ENCODE measurements around the gene CST7. TPM values are rescaled to one million over a fixed set of nuclear protein-coding genes. Genes with fewer than 3 reads are reported as not detected.

CST7 gene
- total and polyA plus RNA-seq, 2 of the 13 experiments (the other 11 are each of a cell fraction or from before 2014, with no cell fraction given), result not detected

DNA sequence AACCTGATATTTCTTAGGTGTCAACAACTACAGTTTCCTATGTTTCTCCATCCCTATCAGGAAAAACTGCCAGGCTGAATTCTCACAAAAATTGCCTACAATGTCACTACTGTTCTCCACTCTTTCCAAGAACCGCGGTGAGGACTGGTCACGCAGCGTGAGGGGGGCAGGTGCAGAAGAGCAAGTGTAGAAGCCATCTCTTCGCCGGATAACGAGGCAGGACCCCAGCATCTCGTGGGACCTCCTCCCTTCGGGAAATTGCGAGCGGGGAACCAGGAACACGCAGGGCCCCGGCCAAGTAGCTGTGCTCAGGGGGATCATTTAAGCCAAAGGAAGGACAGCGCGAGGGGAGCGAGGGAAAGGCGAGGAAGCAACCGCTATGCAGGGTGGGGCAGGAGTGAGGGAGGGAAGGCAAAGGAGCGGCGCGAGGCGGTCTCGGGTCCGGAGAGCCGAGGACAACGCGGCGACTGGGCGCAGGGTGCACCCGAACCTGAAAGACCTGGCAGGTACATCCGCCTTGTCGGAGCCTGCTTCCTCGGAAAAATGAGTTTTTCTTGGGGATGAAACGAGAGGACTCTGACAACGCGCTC is 42.9 kb downstream of the CST7 start (continued):
- TF ChIP-seq, protein P1, sequence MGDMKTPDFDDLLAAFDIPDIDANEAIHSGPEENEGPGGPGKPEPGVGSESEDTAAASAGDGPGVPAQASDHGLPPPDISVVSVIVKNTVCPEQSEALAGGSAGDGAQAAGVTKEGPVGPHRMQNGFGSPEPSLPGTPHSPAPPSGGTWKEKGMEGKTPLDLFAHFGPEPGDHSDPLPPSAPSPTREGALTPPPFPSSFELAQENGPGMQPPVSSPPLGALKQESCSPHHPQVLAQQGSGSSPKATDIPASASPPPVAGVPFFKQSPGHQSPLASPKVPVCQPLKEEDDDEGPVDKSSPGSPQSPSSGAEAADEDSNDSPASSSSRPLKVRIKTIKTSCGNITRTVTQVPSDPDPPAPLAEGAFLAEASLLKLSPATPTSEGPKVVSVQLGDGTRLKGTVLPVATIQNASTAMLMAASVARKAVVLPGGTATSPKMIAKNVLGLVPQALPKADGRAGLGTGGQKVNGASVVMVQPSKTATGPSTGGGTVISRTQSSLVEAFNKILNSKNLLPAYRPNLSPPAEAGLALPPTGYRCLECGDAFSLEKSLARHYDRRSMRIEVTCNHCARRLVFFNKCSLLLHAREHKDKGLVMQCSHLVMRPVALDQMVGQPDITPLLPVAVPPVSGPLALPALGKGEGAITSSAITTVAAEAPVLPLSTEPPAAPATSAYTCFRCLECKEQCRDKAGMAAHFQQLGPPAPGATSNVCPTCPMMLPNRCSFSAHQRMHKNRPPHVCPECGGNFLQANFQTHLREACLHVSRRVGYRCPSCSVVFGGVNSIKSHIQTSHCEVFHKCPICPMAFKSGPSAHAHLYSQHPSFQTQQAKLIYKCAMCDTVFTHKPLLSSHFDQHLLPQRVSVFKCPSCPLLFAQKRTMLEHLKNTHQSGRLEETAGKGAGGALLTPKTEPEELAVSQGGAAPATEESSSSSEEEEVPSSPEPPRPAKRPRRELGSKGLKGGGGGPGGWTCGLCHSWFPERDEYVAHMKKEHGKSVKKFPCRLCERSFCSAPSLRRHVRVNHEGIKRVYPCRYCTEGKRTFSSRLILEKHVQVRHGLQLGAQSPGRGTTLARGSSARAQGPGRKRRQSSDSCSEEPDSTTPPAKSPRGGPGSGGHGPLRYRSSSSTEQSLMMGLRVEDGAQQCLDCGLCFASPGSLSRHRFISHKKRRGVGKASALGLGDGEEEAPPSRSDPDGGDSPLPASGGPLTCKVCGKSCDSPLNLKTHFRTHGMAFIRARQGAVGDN (CRISPR knock-in tag; IDR thresholded peaks at IDR 0.05), result no peak
- TF ChIP-seq BCL6 (CRISPR knock-in tag; IDR thresholded peaks at IDR 0.05), result peak; percentile 30; the same call in 1 of the 2 replicates
- no peak for TF ChIP-seq HNF4A (CRISPR knock-in tag; IDR thresholded peaks at IDR 0.05)
- no peak for TF ChIP-seq HNRNPUL1 (IDR thresholded peaks at IDR 0.05; ENCODE audit: low read depth, low read length)
- TF ChIP-seq CREM (IDR thresholded peaks at IDR 0.05), result no peak; the same call in 1 of the 2 replicates
- 0 out of 2 replicates have a peak, but pooled peaks have one; percentile 23 for TF ChIP-seq CREM (CRISPR knock-in tag; IDR thresholded peaks at IDR 0.05)
- no peak for TF ChIP-seq ZNF275 (CRISPR knock-in tag; IDR thresholded peaks at IDR 0.05; ENCODE audit: borderline replicate concordance)
- TF ChIP-seq ZSCAN20 (CRISPR knock-in tag; IDR thresholded peaks at IDR 0.05; ENCODE audit: borderline replicate concordance), result no peak
- no peak for TF ChIP-seq SSRP1 (CRISPR knock-in tag; IDR thresholded peaks at IDR 0.05)
- no peak for TF ChIP-seq RFXANK (CRISPR knock-in tag; IDR thresholded peaks at IDR 0.05)
- TF ChIP-seq THRA (CRISPR knock-in tag; IDR thresholded peaks at IDR 0.05; ENCODE audit: borderline replicate concordance), result no peak
- TF ChIP-seq ZNF563 (CRISPR knock-in tag; IDR thresholded peaks at IDR 0.05), result no peak
- no peak for TF ChIP-seq ZNF629 (CRISPR knock-in tag; conservative IDR thresholded peaks at IDR 0.05)
- no peak for TF ChIP-seq SPEN (CRISPR knock-in tag; IDR thresholded peaks at IDR 0.05; ENCODE audit: low read depth)
- peak; percentile 7; the same call in 1 of the 2 replicates for TF ChIP-seq ZNF230 (CRISPR knock-in tag; IDR thresholded peaks at IDR 0.05)
- TF ChIP-seq RFX3 (CRISPR knock-in tag; IDR thresholded peaks at IDR 0.05), result no peak
- no peak for TF ChIP-seq ZBTB8A (CRISPR knock-in tag; IDR thresholded peaks at IDR 0.05; ENCODE audit: borderline replicate concordance, low read depth)
- no peak for TF ChIP-seq HNRNPL (IDR thresholded peaks at IDR 0.05; ENCODE audit: low read depth, low read length)

Measured in HepG2 (cell line).